IPS-18a (cell line): Measurements from ENCODE around the gene ZCWPW1.

Experiments
- H3K27ac ChIP-seq: one replicate; pipeline ENCODE4 v1.5.1; 2013; ENCODE audit warnings: low read length
- H3K27me3 ChIP-seq: one replicate; pipeline ENCODE4 v1.6.1; 2013; ENCODE audit warnings: mild to moderate bottlenecking, low read length; ENCODE audit not compliant: control insufficient read depth, insufficient read depth
- H3K36me3 ChIP-seq: one replicate; pipeline ENCODE4 v1.6.1; 2013; ENCODE audit warnings: low read depth, low read length; ENCODE audit not compliant: control insufficient read depth
- H3K4me1 ChIP-seq: one replicate; pipeline ENCODE4 v1.6.1; 2013; ENCODE audit warnings: low read depth, low read length; ENCODE audit not compliant: control insufficient read depth
- H3K4me3 ChIP-seq: one replicate; pipeline ENCODE4 v1.5.1; 2013; ENCODE audit warnings: low read length
- H3K9ac ChIP-seq: one replicate; pipeline ENCODE4 v1.6.1; 2013; ENCODE audit warnings: mild to moderate bottlenecking, low read length, moderate library complexity
- H3K9me3 ChIP-seq: one replicate; pipeline ENCODE4 v1.6.1; 2013; ENCODE audit warnings: low read depth, low read length; ENCODE audit not compliant: control insufficient read depth

The ZCWPW1 gene

GRCh38 chr7:100428199-100428966, at the start of gene ZCWPW1:
Gene ZCWPW1, minus strand, starts transcription at chr7:100428703. Its CDS starts 8,054 bp downstream, at chr7:100420649.
- peak within 1 kb of the TSS; percentile 98 for H3K9ac ChIP-seq
- H3K4me1 ChIP-seq = peaks cover 4% of the 10 kb centered on the region
- peak within 1 kb of the TSS; percentile 96 for H3K4me3 ChIP-seq
- H3K27me3 ChIP-seq = peaks cover 10% of the 10 kb centered on the region
- no peaks in the 10 kb centered on the region for H3K9me3 ChIP-seq
- H3K36me3 ChIP-seq = peaks cover 19% of the 10 kb centered on the region
- peak within 1 kb of the TSS; percentile 97 for H3K27ac ChIP-seq

GRCh38 chr7:100477871-100478267, 49.4 kb upstream of the ZCWPW1 start:
- Histone ChIP-seq H3K27ac (no peak overlapping the region), H3K27me3 (no peaks in the 10 kb centered on the region), H3K4me1 (peaks cover 7% of the 10 kb centered on the region), H3K36me3 (no peaks in the 10 kb centered on the region), H3K9ac (no peak overlapping the region), H3K9me3 (no peaks in the 10 kb centered on the region), H3K4me3 (peak overlapping the region; percentile 71)

GRCh38 chr7:100476903-100477870, 48.7 kb upstream of the ZCWPW1 start:
- H3K4me3 ChIP-seq = no peak overlapping the region
- H3K9me3 ChIP-seq = no peaks in the 10 kb centered on the region
- H3K9ac ChIP-seq = no peak overlapping the region
- peaks cover 9% of the 10 kb centered on the region for H3K4me1 ChIP-seq
- no peak overlapping the region for H3K27ac ChIP-seq
- no peaks in the 10 kb centered on the region for H3K27me3 ChIP-seq
- no peaks in the 10 kb centered on the region for H3K36me3 ChIP-seq

GRCh38 chr7:100476101-100476780, 47.7 kb upstream of the ZCWPW1 start:
- H3K36me3 ChIP-seq = no peaks in the 10 kb centered on the region
- H3K9me3 ChIP-seq = no peaks in the 10 kb centered on the region
- H3K4me3 ChIP-seq = no peak overlapping the region
- H3K27ac ChIP-seq = no peak overlapping the region
- H3K9ac ChIP-seq = no peak overlapping the region
- H3K4me1 ChIP-seq = peaks cover 9% of the 10 kb centered on the region
- no peaks in the 10 kb centered on the region for H3K27me3 ChIP-seq

GRCh38 chr7:100475549-100475948, 47.0 kb upstream of the ZCWPW1 start:
- Histone ChIP-seq H3K9me3 (no peaks in the 10 kb centered on the region), H3K27ac (no peak overlapping the region), H3K4me3 (no peak overlapping the region), H3K4me1 (peaks cover 9% of the 10 kb centered on the region), H3K27me3 (no peaks in the 10 kb centered on the region), H3K9ac (no peak overlapping the region), H3K36me3 (no peaks in the 10 kb centered on the region)

GRCh38 chr7:100472854-100473499, 44.5 kb upstream of the ZCWPW1 start:
- Histone ChIP-seq H3K27ac (no peak overlapping the region), H3K4me1 (peaks cover 9% of the 10 kb centered on the region), H3K4me3 (no peak overlapping the region), H3K36me3 (no peaks in the 10 kb centered on the region), H3K27me3 (no peaks in the 10 kb centered on the region), H3K9ac (no peak overlapping the region), H3K9me3 (no peaks in the 10 kb centered on the region)

GRCh38 chr7:100472121-100472851, 43.8 kb upstream of the ZCWPW1 start:
- H3K9ac ChIP-seq = no peak overlapping the region
- no peaks in the 10 kb centered on the region for H3K36me3 ChIP-seq
- no peak overlapping the region for H3K27ac ChIP-seq
- H3K27me3 ChIP-seq = no peaks in the 10 kb centered on the region
- H3K4me3 ChIP-seq = no peak overlapping the region
- peaks cover 9% of the 10 kb centered on the region for H3K4me1 ChIP-seq
- no peaks in the 10 kb centered on the region for H3K9me3 ChIP-seq

GRCh38 chr7:100471021-100471420, 42.5 kb upstream of the ZCWPW1 start:
- no peaks in the 10 kb centered on the region for H3K36me3 ChIP-seq

GRCh38 chr7:100469227-100470044, 40.9 kb upstream of the ZCWPW1 start:
- no peak overlapping the region for H3K4me3 ChIP-seq
- H3K36me3 ChIP-seq = no peaks in the 10 kb centered on the region
- no peaks in the 10 kb centered on the region for H3K9me3 ChIP-seq
- no peaks in the 10 kb centered on the region for H3K27me3 ChIP-seq
- H3K9ac ChIP-seq = no peak overlapping the region
- no peak overlapping the region for H3K27ac ChIP-seq
- H3K4me1 ChIP-seq = peaks cover 5% of the 10 kb centered on the region

More at GRCh38 chr7:100471021-100471420, 42.5 kb upstream of the ZCWPW1 start:
- no peak overlapping the region for H3K27ac ChIP-seq
- H3K9me3 ChIP-seq = no peaks in the 10 kb centered on the region
- no peak overlapping the region for H3K4me3 ChIP-seq
- peaks cover 8% of the 10 kb centered on the region for H3K4me1 ChIP-seq
- no peaks in the 10 kb centered on the region for H3K27me3 ChIP-seq
- no peak overlapping the region for H3K9ac ChIP-seq
